Measurements from ENCODE around the gene ALDH8A1.

Gene ALDH8A1

DNA sequence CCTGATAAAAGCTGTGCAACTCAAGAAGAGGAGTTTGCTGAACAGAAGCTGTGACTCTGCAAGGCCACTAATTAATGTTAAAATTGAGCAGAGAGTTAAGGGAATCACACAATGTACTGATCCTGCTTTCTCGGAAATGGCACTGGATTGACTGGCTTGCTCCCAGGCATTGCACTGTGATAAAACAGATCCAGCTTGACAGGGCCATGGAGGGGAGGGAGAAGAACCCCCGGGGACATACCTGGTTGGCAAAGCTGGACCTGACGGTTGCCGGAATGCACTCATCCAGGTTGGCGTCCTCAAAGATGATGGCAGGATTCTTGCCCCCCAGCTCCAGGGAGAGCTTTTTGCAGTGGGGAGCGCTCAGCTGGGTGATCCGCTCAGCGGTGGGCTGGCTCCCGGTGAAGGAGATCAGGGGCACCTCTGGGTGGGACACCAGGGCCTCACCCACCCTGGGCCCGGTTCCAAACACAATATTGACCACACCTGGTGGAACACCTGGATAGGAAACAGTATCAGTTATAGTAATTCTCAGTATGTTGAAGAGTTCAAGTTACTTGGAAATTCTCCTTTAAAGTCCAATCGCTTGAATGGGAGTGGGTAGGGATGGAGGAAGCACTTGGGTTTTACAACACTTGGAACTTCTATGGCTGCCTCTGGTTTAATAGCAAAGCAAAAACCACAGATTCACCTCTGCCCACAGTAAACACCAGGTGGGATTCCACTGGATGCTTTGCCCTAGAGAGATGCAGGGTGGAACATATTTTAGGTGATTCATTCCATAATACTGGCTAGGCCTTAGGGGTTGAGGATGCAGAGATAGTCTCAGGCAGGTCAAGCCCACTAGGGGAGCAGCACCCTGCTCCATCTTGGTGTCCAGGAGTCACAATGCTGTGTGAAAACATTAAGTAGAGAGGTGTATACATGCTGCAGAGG lies 17.1 kb downstream of the ALDH8A1 start:
- no peaks in the 10 kb centered on the region for H3F3A ChIP-seq (ENCODE audit: control insufficient read depth, insufficient read depth)
- no peak overlapping the region for H3K27ac ChIP-seq (ENCODE audit: low read depth, low read length)
- no peaks in the 10 kb centered on the region for H3K4me1 ChIP-seq (ENCODE audit: control insufficient read depth, low read length)
- no peaks in the 10 kb centered on the region for H3K79me2 ChIP-seq (ENCODE audit: control insufficient read depth, low read length)
- no peaks in the 10 kb centered on the region for H3K36me3 ChIP-seq (ENCODE audit: control insufficient read depth, low read length)
- no peaks in the 10 kb centered on the region for H3K9me2 ChIP-seq (replicated peaks; ENCODE audit: control insufficient read depth, low read length)
- no peaks in the 10 kb centered on the region for H4K20me1 ChIP-seq (ENCODE audit: control insufficient read depth, insufficient read depth, low read depth, low read length)
- no peaks in the 10 kb centered on the region for H3K9me3 ChIP-seq (ENCODE audit: control insufficient read depth, insufficient read depth, low read length)
- no peak for TF ChIP-seq EZH2phosphoT487 (IDR thresholded peaks at IDR 0.05; ENCODE audit: borderline replicate concordance, low read length)
- TF ChIP-seq, protein P1, sequence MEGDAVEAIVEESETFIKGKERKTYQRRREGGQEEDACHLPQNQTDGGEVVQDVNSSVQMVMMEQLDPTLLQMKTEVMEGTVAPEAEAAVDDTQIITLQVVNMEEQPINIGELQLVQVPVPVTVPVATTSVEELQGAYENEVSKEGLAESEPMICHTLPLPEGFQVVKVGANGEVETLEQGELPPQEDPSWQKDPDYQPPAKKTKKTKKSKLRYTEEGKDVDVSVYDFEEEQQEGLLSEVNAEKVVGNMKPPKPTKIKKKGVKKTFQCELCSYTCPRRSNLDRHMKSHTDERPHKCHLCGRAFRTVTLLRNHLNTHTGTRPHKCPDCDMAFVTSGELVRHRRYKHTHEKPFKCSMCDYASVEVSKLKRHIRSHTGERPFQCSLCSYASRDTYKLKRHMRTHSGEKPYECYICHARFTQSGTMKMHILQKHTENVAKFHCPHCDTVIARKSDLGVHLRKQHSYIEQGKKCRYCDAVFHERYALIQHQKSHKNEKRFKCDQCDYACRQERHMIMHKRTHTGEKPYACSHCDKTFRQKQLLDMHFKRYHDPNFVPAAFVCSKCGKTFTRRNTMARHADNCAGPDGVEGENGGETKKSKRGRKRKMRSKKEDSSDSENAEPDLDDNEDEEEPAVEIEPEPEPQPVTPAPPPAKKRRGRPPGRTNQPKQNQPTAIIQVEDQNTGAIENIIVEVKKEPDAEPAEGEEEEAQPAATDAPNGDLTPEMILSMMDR (IDR thresholded peaks at IDR 0.05; ENCODE audit: low read depth, low read length, poor library complexity, severe bottlenecking), result no peak
- peaks cover 7% of the 10 kb centered on the region; the same call in 1 of the 2 replicates for H3K27me3 ChIP-seq (ENCODE audit: control insufficient read depth, low read length)
- no peak overlapping the region for H3K4me3 ChIP-seq (ENCODE audit: low read length)
- H3K4me2 ChIP-seq (ENCODE audit: low read length), result no peak overlapping the region

DNA sequence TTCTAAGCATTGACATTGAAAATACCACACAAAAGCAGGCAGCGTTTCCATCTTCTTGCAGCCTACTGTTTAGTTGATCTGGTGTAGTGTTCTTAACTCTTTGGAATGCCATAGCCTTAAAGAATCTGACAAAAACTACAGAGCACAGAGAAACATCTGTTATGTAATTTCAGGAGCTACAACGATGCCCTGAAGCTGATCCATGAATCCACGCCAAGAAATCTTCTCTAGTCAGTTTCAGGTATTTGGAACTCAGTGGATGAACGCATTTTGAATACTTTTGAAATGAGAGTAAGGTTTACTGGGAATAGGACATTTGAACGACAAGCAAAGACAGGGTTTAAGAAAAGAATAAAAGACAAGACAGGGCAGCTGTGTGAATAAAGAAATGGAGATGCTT lies 17.8 kb downstream of the ALDH8A1 start:
- Histone ChIP-seq H3K79me2 (ENCODE audit: control insufficient read depth, low read length) (no peaks in the 10 kb centered on the region), H3K4me3 (ENCODE audit: low read length) (no peak overlapping the region), H3K9me3 (ENCODE audit: control insufficient read depth, insufficient read depth, low read length) (no peaks in the 10 kb centered on the region), H3K4me2 (ENCODE audit: low read length) (no peak overlapping the region), H3K9me2 (replicated peaks; ENCODE audit: control insufficient read depth, low read length) (no peaks in the 10 kb centered on the region), H3K36me3 (ENCODE audit: control insufficient read depth, low read length) (no peaks in the 10 kb centered on the region), H3K4me1 (ENCODE audit: control insufficient read depth, low read length) (no peaks in the 10 kb centered on the region), H4K20me1 (ENCODE audit: control insufficient read depth, insufficient read depth, low read depth, low read length) (no peaks in the 10 kb centered on the region), H3K27me3 (ENCODE audit: control insufficient read depth, low read length) (peaks cover 7% of the 10 kb centered on the region; the same call in 1 of the 2 replicates), H3K27ac (ENCODE audit: low read depth, low read length) (no peak overlapping the region), H3F3A (ENCODE audit: control insufficient read depth, insufficient read depth) (no peaks in the 10 kb centered on the region)
- TF ChIP-seq, protein P1 (IDR thresholded peaks at IDR 0.05; ENCODE audit: low read depth, low read length, poor library complexity, severe bottlenecking), result no peak
- no peak for TF ChIP-seq EZH2phosphoT487 (IDR thresholded peaks at IDR 0.05; ENCODE audit: borderline replicate concordance, low read length)

DNA sequence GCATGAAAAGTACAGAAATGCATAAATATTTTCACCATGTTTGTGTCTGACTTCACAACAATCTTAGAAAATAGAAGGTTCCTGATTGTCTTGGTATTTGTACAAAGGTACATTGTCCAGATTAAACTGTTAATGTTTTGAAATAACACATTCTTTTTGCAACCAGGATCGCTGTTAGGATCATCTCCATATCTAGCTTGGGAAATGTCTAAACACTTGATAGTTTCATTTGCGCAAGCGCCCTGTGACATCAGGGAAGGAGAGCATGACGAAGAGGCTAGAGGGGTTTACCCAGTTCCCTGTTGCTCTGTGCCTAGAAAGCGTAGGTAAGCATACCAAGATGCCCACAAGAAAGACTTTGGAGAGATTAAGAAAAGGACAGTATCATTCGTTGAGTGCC lies 19.4 kb downstream of the ALDH8A1 start:
- Histone ChIP-seq H3K9me3 (ENCODE audit: control insufficient read depth, insufficient read depth, low read length) (no peaks in the 10 kb centered on the region), H3K4me2 (ENCODE audit: low read length) (no peak overlapping the region), H3K79me2 (ENCODE audit: control insufficient read depth, low read length) (no peaks in the 10 kb centered on the region), H4K20me1 (ENCODE audit: control insufficient read depth, insufficient read depth, low read depth, low read length) (no peaks in the 10 kb centered on the region), H3K4me1 (ENCODE audit: control insufficient read depth, low read length) (no peaks in the 10 kb centered on the region), H3K27me3 (ENCODE audit: control insufficient read depth, low read length) (peaks cover 7% of the 10 kb centered on the region; the same call in 1 of the 2 replicates), H3K4me3 (ENCODE audit: low read length) (no peak overlapping the region), H3F3A (ENCODE audit: control insufficient read depth, insufficient read depth) (no peaks in the 10 kb centered on the region), H3K36me3 (ENCODE audit: control insufficient read depth, low read length) (no peaks in the 10 kb centered on the region), H3K27ac (ENCODE audit: low read depth, low read length) (no peak overlapping the region), H3K9me2 (replicated peaks; ENCODE audit: control insufficient read depth, low read length) (no peaks in the 10 kb centered on the region)
- TF ChIP-seq EZH2phosphoT487 (IDR thresholded peaks at IDR 0.05; ENCODE audit: borderline replicate concordance, low read length), result no peak
- TF ChIP-seq, protein P1 (IDR thresholded peaks at IDR 0.05; ENCODE audit: low read depth, low read length, poor library complexity, severe bottlenecking), result no peak

All from DOHH2 (cell line).